GM18505 (cell line): ENCODE measurements around the gene B4GALT7.
"Not testable (repeated sequence)": the region's sequence is repeated elsewhere in the genome, so short reads cannot be mapped to it uniquely, and the experiment has no call there.

Experiments
- ATAC-seq: cut with Tn5 transposase; IDR thresholded peaks from one replicate; pipeline ENCODE4 v1.9.1; 2021; ENCODE audit not compliant: unreplicated experiment
- POLR2A ChIP-seq: IDR thresholded peaks from 4 replicates; pipeline ENCODE4 v1.6.1; 2011; ENCODE audit warnings: borderline replicate concordance; ENCODE audit not compliant: insufficient read depth, insufficient read length; ENCODE audit errors: extremely low read depth

The B4GALT7 gene, protein sequence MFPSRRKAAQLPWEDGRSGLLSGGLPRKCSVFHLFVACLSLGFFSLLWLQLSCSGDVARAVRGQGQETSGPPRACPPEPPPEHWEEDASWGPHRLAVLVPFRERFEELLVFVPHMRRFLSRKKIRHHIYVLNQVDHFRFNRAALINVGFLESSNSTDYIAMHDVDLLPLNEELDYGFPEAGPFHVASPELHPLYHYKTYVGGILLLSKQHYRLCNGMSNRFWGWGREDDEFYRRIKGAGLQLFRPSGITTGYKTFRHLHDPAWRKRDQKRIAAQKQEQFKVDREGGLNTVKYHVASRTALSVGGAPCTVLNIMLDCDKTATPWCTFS

GRCh38 chr5:177599731-177600507 is at the start of gene B4GALT7:
B4GALT7 (plus strand) TSS chr5:177600132; CDS start chr5:177600211, 79 bp downstream.
- peak; percentile 88 for TF ChIP-seq POLR2A
- ATAC-seq = peak; percentile 84

- no peak for ATAC-seq
- no peak for TF ChIP-seq POLR2A
Measured at GRCh38 chr5:177552839-177553455, 47.0 kb upstream of the B4GALT7 start.

- peak; percentile 41 for ATAC-seq
- TF ChIP-seq POLR2A = no peak
Measured at GRCh38 chr5:177553671-177554429, 46.1 kb upstream of the B4GALT7 start.

- ATAC-seq = peak; percentile 91
- peak; percentile 46 for TF ChIP-seq POLR2A
Measured at GRCh38 chr5:177554474-177555111, 45.3 kb upstream of the B4GALT7 start, which contains the start of gene FAM193B. FAM193B (minus strand) TSS chr5:177554563; CDS start chr5:177554458, 105 bp downstream.

- TF ChIP-seq POLR2A = no peak
- ATAC-seq = no peak
Measured at GRCh38 chr5:177555228-177555627, 44.7 kb upstream of the B4GALT7 start.

DNA sequence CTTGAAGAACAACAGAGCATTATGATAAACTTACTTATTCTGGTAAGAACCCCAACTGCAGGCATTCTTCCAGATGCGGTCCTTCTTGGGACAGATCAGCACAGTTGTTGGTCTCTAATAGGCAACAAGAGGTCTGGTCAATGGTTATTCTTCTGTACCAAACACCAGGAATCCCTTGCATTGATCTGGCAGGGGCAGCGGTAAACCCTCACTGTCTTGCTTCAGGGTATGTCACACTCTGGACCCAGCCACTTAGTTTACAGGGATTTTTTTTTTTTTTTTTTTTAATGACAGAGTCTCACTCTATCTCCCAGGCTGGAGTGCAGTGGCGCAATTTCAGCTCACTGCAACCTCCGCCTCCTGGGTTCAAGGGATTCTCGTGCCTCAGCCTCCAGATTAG is 44.3 kb upstream of the B4GALT7 start:
- TF ChIP-seq POLR2A = no peak
- no peak for ATAC-seq

DNA sequence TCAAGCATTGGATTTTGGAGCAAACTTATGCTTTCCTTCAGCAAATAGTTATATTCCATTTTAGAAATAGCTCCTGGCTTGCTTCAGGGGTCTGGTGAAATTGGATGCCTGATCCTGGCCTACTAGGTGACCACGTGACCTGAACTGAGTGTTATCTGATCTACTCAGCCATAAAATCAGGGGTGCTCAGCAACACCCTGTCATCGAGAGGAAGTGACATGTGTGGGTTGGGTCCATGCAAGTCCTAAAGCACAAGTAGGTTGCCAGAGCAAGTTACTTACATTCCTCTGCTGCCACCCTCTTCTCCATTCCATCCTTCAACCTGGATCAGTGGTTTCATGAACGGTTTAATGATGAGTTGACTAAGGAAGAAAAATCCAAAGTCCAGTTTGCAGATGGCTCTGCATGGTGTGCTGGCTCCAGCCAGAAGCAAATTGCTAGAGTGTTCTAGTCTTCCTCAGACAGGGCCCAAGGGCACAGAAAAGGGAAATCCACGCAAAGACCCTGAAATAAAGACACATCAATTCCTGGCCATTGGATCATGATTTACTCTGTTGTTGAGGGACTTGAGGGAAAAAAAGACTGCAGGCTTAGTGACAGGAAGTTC is 42.8 kb upstream of the B4GALT7 start:
- no peak for TF ChIP-seq POLR2A
- no peak for ATAC-seq

GRCh38 chr5:177557796-177558195 is 42.1 kb upstream of the B4GALT7 start:
- no peak for TF ChIP-seq POLR2A
- ATAC-seq = no peak

- not testable (repeated sequence) for ATAC-seq
Measured at GRCh38 chr5:177559446-177559941, 40.4 kb upstream of the B4GALT7 start.

- TF ChIP-seq POLR2A = no peak
- no peak for ATAC-seq
Measured at GRCh38 chr5:177565046-177565445, 34.9 kb upstream of the B4GALT7 start.

DNA sequence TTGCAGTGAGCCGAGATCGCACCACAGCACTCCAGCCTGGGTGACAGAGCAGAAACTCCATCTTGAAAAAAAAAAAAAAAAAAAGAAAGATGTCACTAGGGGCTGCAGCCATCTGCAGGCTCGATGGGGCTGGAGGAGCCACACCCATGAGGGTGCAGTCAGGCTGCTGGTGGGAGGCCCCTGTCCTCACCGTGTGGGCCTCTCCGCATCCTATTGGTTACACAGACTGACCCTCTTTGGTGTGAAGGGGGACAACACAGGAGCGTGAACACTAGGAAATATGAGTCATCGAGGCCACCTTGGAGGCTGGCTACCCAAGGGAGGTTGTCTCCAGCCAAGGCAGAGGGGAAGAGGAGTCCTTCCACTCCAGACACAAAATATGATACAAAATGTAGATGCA is 31.6 kb upstream of the B4GALT7 start:
- ATAC-seq = no peak
- no peak for TF ChIP-seq POLR2A

GRCh38 chr5:177569894-177570293 is 30.0 kb upstream of the B4GALT7 start:
- TF ChIP-seq POLR2A = no peak
- ATAC-seq = no peak
